ENCODE results near the gene DMC1. TPM values are rescaled to one million over a fixed set of nuclear protein-coding genes. Genes with fewer than 3 reads are reported as not detected.

The DMC1 gene
- total RNA-seq, 1 experiment from 2014 or later: 6.8 TPM

DNA sequence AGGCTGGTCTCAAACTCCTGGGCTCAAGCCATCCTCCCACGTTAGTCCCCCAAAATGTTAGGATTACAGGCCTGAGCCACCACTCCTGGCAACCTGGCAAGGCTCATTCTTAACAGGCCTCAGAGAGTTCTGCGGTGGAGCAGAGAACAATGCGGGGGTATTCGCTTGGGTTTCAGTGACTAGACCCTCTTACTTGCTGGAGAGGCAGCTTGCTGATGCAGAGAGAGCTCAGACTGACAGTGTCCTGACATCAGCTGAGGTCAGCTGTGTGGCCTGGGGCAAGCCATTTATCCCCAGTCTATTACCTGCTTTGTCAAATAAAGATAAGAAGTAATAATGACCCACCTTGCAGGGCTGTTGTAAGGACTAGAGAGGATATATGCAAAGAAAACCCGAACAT lies 40.3 kb upstream of the DMC1 start:
- no peaks in the 10 kb centered on the region for H3K9me3 Mint-ChIP-seq
- H3K4me2 ChIP-seq (ENCODE audit: insufficient read depth, insufficient read length, low read length): no peak overlapping the region

More for the DNA sequence above, 40.3 kb upstream of the DMC1 start:
- no peak overlapping the region for H3K14ac ChIP-seq (ENCODE audit: insufficient read depth, low read length)
- no peak overlapping the region for H3K23ac ChIP-seq (ENCODE audit: insufficient read length, low read depth, low read length)
- no peak overlapping the region for H4K5ac ChIP-seq (ENCODE audit: insufficient read length, low read depth, low read length)
- no peak overlapping the region for H2BK12ac ChIP-seq (ENCODE audit: insufficient read length, low read depth, low read length)
- no CpG with 5 or more reads among the region's 5 CpGs for WGBS (ENCODE audit: extremely low coverage, insufficient read length, low lambda C conversion rate)
- no peak overlapping the region for H4K8ac ChIP-seq (replicated peaks; ENCODE audit: insufficient read length, low read depth, low read length)
- no peak overlapping the region for H2BK15ac ChIP-seq (ENCODE audit: low read depth, low read length)
- H3K9me3 ChIP-seq (ENCODE audit: control insufficient read depth, low read depth, low read length): no peaks in the 10 kb centered on the region
- 0 out of 2 replicates have a peak, but pooled peaks cover 2% of the 10 kb centered on the region for H3K4me1 ChIP-seq (ENCODE audit: insufficient read depth, low read length)
- Mint-ChIP-seq H3K27me3 (ENCODE audit: low read depth) (no peaks in the 10 kb centered on the region), H3K4me3 (no peak overlapping the region; a peak in 1 of 5 replicates), H3K4me1 (peaks cover 5 to 8% of the 10 kb centered on the region in 2 experiments), H3K36me3 (ENCODE audit: insufficient read depth in 1 of 3, low read depth in 3 of 3) (peaks cover 1 to 9% (median 1%) of the 10 kb centered on the region in 3 experiments; a peak in 4 of 7 replicates), H3K27ac (0 out of 7 replicates have a peak overlapping the region, but pooled peaks of 1 of the 3 experiments have one; percentile 54)
- no peak overlapping the region for H2BK20ac ChIP-seq (ENCODE audit: low read depth, low read length, poor library complexity, severe bottlenecking)
- H4K91ac ChIP-seq (ENCODE audit: insufficient read length, low read depth, low read length): no peak overlapping the region
- no peak overlapping the region for H2BK120ac ChIP-seq (ENCODE audit: low read depth, low read length, poor library complexity, severe bottlenecking)
- no peaks in the 10 kb centered on the region; the same call in 1 of the 2 replicates for H3K27me3 ChIP-seq (ENCODE audit: insufficient read depth, low read length)
- H4K20me1 ChIP-seq (ENCODE audit: control insufficient read depth, insufficient read depth, insufficient read length): no peaks in the 10 kb centered on the region
- no peak overlapping the region for H3K27ac ChIP-seq (ENCODE audit: insufficient read length, low read depth, low read length)
- H3K9ac ChIP-seq (ENCODE audit: extremely low read depth, insufficient read length, low read length): no peak overlapping the region
- no peaks in the 10 kb centered on the region for H3K23me2 ChIP-seq (ENCODE audit: insufficient read length, low read depth, low read length, poor library complexity, severe bottlenecking)
- H3K4ac ChIP-seq (ENCODE audit: low read depth, low read length): no peak overlapping the region
- H2AFZ ChIP-seq (ENCODE audit: low read length): no peak overlapping the region
- no peaks in the 10 kb centered on the region for H3K79me2 ChIP-seq (ENCODE audit: insufficient read depth, low read length)
- no peak for DNase-seq
- H3K79me1 ChIP-seq (ENCODE audit: insufficient read depth, low read depth, low read length, poor library complexity, severe bottlenecking): no peaks in the 10 kb centered on the region
- H3K18ac ChIP-seq (ENCODE audit: insufficient read length, low read depth, low read length): no peak overlapping the region
- no peak overlapping the region for H2BK5ac ChIP-seq (ENCODE audit: insufficient read length, low read length)
- no peak for TF ChIP-seq CTCF (conservative IDR thresholded peaks at IDR 0.05)
- H3K56ac ChIP-seq (ENCODE audit: insufficient read length, low read depth, low read length): no peak overlapping the region
- no peak overlapping the region for H2AK5ac ChIP-seq (ENCODE audit: insufficient read length, low read length)
- H3T11ph ChIP-seq (ENCODE audit: low read length): no peak overlapping the region
